HG03520 (cell line): Measurements from ENCODE around the gene SEMA6A.
A peak's percentile ranks its signal among the peaks of the same experiment; 100 is the strongest.

Experiments
- ATAC-seq: cut with Tn5 transposase; IDR thresholded peaks from one replicate; pipeline ENCODE4 v1.9.1; 2021; ENCODE audit warnings: mild to moderate bottlenecking, moderate library complexity; ENCODE audit not compliant: unreplicated experiment

Gene SEMA6A, protein sequence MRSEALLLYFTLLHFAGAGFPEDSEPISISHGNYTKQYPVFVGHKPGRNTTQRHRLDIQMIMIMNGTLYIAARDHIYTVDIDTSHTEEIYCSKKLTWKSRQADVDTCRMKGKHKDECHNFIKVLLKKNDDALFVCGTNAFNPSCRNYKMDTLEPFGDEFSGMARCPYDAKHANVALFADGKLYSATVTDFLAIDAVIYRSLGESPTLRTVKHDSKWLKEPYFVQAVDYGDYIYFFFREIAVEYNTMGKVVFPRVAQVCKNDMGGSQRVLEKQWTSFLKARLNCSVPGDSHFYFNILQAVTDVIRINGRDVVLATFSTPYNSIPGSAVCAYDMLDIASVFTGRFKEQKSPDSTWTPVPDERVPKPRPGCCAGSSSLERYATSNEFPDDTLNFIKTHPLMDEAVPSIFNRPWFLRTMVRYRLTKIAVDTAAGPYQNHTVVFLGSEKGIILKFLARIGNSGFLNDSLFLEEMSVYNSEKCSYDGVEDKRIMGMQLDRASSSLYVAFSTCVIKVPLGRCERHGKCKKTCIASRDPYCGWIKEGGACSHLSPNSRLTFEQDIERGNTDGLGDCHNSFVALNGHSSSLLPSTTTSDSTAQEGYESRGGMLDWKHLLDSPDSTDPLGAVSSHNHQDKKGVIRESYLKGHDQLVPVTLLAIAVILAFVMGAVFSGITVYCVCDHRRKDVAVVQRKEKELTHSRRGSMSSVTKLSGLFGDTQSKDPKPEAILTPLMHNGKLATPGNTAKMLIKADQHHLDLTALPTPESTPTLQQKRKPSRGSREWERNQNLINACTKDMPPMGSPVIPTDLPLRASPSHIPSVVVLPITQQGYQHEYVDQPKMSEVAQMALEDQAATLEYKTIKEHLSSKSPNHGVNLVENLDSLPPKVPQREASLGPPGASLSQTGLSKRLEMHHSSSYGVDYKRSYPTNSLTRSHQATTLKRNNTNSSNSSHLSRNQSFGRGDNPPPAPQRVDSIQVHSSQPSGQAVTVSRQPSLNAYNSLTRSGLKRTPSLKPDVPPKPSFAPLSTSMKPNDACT

DNA sequence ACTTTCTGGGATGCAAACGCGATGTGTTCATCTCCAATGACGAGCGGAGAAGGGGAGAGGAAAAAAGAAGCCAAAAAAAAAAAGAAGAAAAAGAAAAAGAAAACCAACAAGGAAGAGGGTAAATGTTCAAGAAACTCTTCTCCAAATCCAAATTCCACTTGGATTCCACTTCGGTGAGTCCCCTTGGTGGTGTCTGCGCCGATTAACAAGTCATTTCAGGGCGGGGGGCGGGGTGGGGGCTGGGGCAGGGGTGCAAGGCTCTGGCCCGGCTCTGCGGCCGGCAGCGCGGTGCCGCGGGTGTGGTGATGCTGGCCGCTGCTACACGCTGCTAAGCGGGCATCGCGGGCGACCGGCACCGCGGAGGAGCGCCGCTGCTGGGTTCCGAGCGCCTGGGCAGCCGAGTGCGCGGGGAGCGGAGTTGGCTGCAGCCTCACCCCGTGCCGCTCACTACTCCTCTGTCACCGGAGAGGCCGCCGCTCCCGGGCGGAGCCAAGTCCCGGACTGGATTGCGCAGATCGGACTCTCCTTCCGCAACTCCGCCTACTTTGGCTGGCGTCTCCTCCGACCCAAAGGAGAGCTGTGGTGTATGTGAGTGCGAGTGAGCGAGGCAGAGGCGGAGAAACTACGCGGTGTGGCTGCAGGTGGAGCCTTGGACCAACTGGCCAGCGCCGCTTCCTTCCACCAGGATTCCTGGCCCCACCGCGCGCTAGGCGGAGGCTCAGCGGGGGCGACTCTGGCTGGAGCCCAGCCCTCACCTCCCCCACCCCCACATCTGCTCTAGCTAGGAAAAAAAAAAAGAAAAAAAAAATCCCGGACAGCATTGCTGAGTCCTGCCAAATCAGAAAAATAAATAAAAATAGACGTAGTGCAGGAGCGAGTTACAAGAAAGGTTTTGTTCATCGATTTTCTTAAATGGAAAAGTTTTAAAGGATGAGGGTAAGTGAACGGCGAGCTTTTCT is at the start of gene SEMA6A:
SEMA6A (minus strand) TSS at position 457 of the 959 bp plus-strand sequence. CDS start 69,879 bp downstream, outside the sequence.
- ATAC-seq, result peak; percentile 52

DNA sequence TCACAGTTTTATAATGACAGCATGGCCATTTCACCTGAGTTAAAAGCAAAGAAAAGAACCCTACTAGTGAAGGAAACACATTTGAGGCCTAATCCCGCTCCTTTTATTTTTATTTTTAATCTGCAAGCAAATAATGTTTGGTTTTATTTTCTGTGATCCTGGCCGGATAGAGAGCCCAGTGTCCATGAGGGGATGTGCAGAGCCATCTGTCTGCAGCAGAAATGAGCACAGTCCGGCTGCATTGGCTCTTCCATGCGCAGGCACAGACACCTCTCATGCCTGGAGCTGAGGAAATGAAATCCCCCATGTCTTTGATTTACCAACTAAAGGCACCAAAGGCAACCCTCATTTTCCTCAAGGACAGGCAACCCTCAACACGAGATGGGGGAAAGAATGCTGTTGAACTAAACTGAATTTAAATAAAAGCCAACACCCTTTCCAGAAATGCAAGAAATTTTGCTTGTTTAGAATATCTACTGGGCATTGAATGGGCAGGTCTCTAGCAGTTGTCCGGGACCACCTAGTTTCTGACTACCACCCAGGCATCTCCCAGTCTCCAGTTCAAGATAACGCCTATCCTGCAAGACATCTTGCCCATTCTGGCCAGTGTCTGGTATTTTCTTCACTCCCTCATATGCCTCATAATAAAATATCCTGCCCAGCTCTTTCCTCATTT is 47.9 kb upstream of the SEMA6A start:
- no peak for ATAC-seq

DNA sequence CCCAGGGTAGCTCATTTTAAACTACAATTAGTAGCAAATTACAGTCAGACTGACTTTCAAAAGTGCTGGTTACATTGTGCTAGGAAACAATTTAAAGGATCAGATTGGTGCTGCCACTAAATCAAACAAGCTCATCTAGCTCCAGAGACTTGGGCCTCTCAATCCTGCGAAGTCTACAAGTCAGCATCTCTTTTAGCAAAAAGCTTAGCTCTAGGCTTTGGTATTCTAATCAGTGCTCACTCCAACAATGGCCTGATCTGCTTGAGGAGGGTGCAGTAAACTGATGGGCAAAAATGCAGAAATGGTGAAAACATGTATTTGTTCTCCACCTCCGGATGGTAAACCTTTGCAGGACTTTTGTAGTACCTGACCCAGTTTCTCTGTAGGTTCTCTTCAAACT is 47.0 kb upstream of the SEMA6A start:
- ATAC-seq, result no peak

DNA sequence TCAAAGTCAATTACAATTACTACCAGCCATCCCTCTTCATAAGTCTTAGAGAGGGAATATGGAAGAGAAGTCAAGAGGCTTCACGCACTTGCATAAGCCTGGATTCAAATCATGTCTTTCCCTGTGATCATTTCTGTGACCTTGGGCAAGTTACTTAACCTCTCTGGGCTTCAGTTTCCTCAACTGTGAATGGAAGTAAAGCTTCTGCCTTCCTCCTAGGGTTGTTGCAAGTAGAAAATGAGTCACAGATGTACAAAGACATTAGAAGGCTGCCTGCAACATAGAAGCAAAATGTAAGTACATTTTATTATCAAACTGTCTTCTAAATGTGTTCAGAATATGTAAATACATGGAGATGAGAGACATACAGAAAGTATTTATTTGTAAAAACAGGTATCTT is 42.3 kb upstream of the SEMA6A start:
- no peak for ATAC-seq

DNA sequence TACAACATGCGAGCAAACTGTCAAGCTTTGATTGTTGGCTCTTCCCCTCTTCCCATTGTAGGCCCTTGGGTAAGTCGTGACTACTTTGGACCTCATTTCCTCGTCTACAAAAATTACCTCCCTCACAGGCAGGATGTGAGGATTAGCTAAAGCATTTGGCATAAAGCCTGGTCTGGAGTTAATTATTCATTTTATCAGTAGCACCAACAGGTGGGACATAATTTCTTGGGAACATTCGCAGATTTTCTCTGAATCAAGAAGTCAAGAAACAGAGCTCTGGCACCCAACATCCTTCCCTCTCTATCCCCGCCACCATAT is 39.9 kb upstream of the SEMA6A start:
- no peak for ATAC-seq

DNA sequence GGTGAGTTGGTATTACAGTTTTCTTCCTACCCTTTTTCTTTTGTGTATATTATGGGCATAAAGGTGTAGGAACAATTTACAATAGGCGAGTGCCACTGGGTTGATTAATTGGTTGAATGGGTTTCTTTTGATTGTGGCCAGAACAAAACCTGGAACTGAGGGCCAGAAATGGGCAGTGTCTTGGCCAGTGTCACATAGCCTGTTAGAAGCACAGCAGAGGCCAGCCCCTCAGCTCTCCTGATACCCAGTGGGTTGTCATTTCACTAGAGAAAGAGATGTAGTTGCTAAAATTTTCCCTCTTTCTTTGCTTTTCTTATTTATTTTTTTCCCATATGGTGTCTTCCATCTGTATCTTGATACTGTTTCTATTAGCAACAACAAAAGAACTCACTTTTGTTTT is 38.8 kb upstream of the SEMA6A start:
- ATAC-seq, result no peak

DNA sequence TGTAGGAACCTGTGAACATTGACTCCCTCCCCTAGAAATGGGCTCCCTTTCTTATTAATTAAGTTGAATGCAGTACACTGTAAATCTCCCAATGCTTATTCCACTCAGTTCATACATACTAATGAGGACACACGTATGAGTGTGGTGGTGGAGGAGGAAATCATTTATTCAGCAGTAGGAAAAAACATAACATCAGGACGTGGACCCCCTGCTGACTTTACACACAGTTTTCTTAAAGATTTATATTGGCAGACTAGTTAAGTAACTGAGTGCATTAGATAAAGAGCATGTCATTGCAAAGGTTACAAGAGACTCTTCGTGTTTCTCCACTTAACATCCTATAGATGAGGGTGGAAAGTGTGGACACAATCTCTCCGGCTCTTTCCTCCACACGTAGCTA is 37.8 kb upstream of the SEMA6A start:
- ATAC-seq, result no peak

DNA sequence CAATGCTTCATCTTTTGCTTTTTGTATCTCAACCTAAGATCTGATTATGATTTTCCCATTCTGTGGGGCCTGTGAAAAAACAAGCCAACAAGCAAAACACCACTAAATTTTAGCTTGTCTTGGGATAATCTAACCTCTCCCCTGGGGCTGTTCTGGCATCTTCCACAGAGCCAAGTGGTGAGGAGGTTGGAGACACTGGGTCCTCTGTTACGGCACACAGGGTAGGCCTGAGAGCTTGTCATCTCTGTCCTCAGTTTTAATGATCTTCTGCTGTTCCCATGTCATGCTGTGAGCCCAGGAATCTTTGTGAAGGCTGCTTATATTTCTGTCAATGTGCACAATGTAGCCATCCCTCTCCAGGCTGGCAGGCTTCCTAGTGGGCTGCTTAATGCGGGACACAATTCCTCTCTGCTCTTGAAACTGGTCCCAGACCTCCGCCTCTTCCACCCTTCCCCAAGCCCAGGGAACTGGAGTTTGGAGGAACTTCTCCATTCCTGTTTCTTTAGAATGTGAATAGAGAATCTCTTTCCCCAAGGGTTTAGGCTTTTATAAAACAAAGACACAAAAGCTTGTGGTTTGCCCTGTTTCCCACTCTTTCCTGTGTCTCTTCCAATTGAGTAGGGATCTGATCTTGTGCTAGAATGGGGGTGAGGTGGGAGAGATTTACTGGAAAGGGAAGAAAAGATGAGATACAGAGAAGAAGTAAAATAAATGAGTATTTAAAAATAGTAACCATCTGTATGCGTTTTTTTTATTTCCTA is 30.9 kb upstream of the SEMA6A start:
- ATAC-seq, result no peak

DNA sequence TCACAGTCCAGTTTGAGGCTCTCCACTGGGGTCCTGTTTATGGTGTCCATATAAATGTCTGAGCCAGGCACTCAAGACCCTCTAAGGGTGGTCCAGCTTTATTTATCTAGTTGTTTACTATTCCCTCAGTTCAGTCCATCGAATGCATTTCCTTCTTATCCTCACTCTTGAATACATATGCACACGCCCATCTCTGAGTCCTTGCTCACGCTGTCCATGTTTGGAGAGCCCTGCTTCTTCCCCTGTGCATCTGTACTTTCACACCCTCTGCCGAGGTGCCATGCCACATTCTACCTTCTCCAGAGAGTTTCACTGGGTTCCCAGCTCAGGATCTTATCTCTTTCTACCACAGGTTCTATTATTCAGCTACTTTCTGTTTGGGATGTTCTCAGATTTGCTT is 30.2 kb upstream of the SEMA6A start:
- no peak for ATAC-seq

DNA sequence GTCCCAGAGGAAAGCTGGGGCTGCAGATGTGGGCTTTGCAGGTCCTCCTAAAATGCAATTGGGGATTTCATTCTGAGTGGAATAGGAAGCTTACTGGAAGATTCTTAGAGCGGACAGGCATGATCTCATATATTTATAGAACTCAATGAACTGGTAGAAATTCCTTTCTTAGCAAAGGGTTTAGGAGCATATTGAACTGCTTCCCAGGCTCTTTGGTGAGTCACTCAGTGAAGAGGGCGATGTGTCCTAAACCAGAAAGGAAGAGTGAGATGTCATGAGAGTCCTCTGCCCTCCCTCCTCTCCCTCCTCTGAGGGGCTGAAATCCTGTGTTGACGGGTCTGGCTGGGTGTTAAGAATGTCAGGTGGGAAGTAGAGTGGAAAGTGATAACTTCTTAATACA is 26.3 kb upstream of the SEMA6A start:
- no peak for ATAC-seq

DNA sequence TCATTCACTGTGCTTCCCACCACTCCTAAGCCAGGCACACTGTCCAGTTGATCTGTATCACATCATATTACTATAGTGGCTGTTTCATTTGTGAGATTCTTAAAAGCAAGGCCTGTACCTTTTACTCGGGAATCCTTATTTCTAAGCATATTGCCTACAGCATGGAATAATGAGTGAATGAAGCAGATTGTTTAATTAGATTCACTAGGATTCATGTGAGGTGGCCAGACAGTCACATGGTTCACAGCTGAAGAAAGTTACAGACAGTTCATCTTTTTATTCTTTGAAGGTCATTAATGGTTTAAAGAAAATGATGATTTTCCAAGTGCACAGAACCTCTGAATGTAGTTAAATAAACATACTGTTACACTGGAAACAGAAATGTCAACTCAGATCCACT is 24.3 kb upstream of the SEMA6A start:
- no peak for ATAC-seq

DNA sequence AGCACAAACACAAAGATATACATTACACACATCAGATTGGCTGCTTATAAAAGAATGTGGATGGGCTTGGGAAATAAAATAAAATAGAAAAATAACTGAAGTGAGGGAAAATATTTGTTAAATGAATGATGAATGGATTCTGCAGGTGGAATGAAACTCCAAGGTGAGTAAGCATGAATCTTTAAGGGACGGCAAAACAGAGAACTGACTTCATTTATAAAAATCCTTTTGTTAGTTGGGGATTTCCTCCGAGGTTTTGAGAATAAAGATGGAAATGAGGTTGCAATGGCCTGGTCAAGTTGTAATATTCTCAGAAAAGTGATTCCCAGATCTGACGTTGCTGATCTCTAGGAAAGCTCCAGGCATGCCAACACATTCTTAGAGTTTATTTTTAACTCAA is 20.9 kb upstream of the SEMA6A start:
- ATAC-seq, result no peak

DNA sequence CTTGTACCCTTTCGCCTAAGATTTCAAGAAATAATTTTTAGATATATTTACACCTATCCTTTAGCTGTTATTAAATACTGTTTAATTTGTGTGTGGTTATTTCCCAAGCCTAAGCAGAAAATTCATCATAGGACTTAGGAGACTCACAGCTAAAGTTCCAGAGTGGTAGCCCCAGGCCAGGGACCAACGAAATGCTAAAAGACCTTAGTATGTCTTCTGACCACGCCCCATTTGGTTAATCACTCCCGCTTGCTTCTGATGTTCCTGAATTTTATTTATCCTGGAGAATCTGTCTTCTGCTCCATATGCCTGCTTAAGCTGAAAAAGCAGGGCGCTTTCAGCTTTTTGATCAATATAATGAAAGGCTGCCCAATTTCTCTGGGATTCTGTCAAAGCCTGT is 18.7 kb upstream of the SEMA6A start:
- no peak for ATAC-seq

DNA sequence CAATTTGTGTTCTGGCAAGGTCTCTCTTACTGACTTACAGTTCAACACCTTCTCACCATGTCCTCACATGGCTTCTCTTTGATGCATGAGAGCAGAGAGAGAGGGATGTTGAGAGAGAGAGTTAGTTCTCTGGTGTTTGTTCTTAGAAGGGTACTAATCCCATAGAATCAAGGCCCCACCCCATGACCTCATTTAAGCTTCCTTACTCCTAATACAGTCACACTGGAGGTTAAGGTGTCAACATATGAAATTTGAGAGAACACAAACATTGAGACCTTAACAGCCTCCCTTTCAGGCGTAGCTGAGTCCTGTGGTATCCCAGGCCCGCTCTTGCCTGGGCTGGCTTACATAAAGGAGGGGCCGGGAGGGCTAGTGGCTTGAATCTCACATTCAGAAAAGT is 10.6 kb upstream of the SEMA6A start:
- no peak for ATAC-seq

DNA sequence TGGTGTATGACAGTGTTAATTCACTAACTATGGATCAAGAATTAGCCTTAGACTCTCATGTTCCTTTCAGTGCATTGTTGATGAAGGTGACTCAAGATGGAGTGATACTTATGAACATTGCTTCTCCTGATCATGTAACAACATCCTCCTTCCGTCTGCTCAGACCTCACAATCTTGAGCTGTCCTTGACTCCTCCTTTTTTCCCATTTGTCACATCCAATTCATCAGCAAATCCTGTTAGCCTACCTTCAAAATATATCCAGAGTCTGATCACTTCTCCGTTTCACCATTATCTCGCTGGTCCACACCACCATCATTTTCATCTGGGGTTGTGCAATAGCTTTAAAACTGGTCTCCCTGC is 9.2 kb upstream of the SEMA6A start:
- no peak for ATAC-seq

DNA sequence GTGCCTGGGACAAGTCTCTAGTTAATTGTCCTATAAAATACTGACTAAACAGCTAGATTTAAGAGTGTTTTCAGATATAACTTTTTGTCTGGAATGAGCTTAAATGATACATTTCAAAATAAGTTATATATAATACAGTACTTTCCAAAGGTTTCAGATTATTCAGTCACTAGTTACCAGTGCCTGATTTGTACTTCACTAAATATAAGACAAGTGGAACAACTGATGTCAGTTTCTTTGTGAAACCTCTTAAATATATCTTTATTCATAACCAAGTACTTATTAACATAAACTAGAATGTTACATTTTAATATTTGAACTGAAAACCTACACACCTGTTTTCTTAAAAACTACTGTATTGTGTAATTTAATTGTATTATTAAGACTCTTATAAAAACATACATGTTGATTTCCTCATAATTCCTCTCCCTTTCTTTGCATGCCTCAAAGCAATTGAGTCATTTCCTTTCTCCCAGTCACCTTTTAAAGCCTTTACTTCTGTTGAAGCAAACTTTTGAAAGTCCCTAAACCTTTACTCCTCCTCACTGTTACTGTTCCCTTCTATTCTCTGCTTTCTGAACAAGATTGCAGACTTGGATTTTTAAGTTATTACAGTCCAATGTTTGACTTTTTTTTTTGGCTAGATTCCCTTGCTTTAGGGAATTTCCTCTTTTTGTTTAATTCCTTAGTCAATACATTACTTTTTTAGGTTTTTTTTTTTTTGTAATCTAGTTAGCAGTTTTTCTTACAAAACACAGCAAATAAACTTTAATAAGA is 8.7 kb upstream of the SEMA6A start:
- no peak for ATAC-seq

DNA sequence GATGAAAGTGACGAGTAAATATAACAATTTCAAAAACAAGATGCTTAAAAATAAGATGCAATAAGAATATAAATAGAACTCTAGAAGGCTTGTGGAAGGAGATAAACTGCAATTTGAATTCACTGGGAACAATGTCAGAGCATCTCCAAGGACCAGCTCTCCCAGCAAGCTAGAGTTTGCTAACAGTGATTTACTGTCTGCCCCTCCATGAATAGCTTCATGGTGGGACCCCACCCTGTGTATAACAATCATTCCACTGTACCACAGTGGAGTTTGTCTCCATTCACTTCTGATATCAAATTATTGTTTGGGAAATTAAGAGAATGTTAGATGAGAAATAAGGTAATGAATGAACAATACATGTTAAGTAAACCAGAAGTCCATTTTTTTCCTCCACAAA is 7.3 kb upstream of the SEMA6A start:
- ATAC-seq, result no peak

DNA sequence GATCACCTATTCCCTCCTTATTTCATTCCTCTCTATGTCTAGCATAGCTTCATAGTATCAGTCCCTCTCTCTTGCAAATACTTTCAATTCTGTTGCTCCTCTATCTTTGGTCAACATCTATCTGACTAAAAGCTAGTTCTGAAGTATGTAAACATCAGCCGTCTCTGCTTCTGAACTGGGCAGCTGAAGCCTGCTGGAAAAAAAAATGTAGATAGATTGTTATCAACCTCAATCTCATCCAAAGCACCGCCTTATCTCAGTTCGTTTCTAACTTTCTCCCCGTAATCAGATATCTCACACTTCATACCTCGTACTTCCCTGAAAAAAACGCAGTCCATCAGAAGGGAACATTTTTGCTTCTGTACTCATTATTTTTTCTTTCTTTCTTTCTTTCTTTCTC is 4.5 kb upstream of the SEMA6A start:
- no peak for ATAC-seq

DNA sequence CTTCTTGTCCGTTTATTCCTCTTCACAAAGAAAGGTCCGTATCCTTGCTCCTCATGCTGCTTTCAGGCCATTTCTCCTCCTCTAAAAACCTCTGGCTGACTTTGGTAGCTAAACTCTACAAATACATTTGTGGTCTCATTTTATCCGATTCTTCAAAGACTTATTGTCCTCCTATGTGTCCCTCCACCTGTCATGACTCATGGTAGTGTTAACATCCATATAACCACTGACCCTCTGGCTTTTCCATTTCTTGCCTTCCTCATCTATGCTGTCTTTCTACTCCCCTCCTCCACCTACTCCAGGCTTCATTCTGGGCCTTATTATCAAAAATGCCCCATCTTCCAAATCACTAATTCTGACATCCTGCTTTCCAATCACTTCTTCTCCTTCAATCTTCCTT is 4.1 kb upstream of the SEMA6A start:
- no peak for ATAC-seq
